Measurements from ENCODE around the gene LRRFIP1.

LRRFIP1 gene

DNA sequence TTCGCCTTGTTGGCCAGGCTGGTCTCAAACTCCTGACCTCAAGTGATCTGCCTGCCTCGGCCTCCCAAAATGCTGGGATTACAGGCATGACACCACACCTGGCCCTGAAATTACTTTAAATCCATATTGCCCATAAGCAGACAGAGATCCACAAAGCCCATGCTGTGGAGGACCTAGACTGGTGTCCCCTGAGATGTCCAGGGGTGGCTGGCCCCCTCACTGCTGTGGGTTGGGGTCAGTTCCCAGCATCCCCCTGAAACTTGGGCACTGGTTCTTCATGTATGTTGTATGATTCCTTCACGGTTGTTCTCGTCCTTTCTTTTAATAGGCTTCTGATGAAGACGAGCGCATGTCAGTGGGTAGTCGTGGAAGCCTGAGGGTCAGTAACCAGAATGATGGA, 93.1 kb downstream of the LRRFIP1 start:
- no peak for TF ChIP-seq CTCF (IDR thresholded peaks at IDR 0.05; ENCODE audit: borderline replicate concordance, control extremely low read depth, extremely low read depth, insufficient read depth, missing control alignments)
- no peak for DNase-seq (ENCODE audit: low spot score)
- in situ Hi-C loops (cut with MboI; ENCODE audit: low sequenced_read_pairs, unreplicated experiment), result no loop called here

DNA sequence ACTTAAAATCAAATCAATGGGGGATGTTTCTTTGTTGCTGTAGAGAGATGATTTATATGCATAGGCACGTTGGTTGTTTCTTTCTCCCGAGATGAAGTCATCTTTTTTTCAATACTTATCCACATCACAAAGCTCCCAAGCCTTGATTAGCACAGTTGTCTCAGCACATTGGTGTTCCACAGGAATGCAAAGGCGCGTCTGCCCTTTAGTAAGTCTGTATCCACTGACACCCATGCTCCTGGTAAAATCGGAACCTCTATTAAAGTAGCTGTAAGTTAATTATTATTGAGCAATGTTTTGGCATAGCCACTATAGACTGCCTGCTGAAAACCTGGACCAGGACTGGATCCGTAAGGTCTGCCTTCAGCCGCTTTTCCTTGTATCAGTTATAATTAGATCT, 93.6 kb downstream of the LRRFIP1 start:
- TF ChIP-seq CTCF (IDR thresholded peaks at IDR 0.05; ENCODE audit: borderline replicate concordance, control extremely low read depth, extremely low read depth, insufficient read depth, missing control alignments), result no peak
- DNase-seq (ENCODE audit: low spot score), result no peak
- in situ Hi-C loops (cut with MboI; ENCODE audit: low sequenced_read_pairs, unreplicated experiment), result no loop called here

DNA sequence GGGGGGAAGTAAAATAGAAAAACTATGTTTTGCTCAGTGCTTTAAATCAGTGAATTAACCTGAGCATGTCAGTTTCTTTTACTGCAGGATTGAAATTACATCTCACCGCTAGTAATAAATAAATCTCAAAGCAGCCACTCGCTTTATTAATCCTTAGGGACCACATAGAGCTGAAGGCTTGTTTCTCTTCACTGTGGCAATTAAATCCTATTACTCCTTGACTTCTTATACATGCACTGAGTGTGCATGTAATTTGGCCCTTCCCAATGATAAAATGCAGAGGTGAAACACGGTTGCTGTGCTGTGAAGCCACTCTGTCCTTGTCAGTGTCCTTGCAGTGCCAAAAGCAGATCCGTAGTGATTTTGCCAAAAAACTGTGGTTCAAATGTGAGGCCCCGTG, 94.1 kb downstream of the LRRFIP1 start:
- TF ChIP-seq CTCF (IDR thresholded peaks at IDR 0.05; ENCODE audit: borderline replicate concordance, control extremely low read depth, extremely low read depth, insufficient read depth, missing control alignments), result no peak
- in situ Hi-C loops (cut with MboI; ENCODE audit: low sequenced_read_pairs, unreplicated experiment), result no loop called here
- no peak for DNase-seq (ENCODE audit: low spot score)

- no peak for TF ChIP-seq CTCF (IDR thresholded peaks at IDR 0.05; ENCODE audit: borderline replicate concordance, control extremely low read depth, extremely low read depth, insufficient read depth, missing control alignments)
- in situ Hi-C loops (cut with MboI; ENCODE audit: low sequenced_read_pairs, unreplicated experiment), result no loop called here
- DNase-seq (ENCODE audit: low spot score), result no peak
These were observed 95.2 kb downstream of the LRRFIP1 start for GRCh38 chr2:237722616-237723015.

- no peak for TF ChIP-seq CTCF (IDR thresholded peaks at IDR 0.05; ENCODE audit: borderline replicate concordance, control extremely low read depth, extremely low read depth, insufficient read depth, missing control alignments)
- in situ Hi-C loops (cut with MboI; ENCODE audit: low sequenced_read_pairs, unreplicated experiment), result no loop called here
- DNase-seq (ENCODE audit: low spot score), result no peak
These were observed 95.6 kb downstream of the LRRFIP1 start for GRCh38 chr2:237723023-237723422.

DNA sequence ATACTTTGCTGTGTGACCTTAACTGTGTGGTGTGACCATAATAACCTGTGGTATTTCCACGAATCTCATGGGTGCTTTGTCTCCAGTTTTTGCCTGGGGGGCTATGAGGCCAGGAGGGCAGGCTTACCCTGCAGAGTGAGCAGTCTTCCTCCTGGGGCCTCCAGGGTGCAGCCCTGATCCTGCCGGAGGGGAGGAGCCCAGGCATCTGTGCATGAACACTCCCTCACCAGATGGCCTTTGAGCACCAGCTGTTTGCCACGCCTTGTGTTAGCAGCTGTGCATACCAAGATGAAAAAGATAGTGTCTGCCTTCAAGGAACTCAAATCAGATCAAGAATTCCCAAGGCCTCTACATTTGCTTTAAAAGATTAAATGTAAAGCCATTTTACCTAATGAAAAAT, 96.2 kb downstream of the LRRFIP1 start:
- no peak for DNase-seq (ENCODE audit: low spot score)
- no peak for TF ChIP-seq CTCF (IDR thresholded peaks at IDR 0.05; ENCODE audit: borderline replicate concordance, control extremely low read depth, extremely low read depth, insufficient read depth, missing control alignments)
- in situ Hi-C loops (cut with MboI; ENCODE audit: low sequenced_read_pairs, unreplicated experiment), result no loop called here
